ENCODE measurements around the gene CELSR1.

The CELSR1 gene, protein sequence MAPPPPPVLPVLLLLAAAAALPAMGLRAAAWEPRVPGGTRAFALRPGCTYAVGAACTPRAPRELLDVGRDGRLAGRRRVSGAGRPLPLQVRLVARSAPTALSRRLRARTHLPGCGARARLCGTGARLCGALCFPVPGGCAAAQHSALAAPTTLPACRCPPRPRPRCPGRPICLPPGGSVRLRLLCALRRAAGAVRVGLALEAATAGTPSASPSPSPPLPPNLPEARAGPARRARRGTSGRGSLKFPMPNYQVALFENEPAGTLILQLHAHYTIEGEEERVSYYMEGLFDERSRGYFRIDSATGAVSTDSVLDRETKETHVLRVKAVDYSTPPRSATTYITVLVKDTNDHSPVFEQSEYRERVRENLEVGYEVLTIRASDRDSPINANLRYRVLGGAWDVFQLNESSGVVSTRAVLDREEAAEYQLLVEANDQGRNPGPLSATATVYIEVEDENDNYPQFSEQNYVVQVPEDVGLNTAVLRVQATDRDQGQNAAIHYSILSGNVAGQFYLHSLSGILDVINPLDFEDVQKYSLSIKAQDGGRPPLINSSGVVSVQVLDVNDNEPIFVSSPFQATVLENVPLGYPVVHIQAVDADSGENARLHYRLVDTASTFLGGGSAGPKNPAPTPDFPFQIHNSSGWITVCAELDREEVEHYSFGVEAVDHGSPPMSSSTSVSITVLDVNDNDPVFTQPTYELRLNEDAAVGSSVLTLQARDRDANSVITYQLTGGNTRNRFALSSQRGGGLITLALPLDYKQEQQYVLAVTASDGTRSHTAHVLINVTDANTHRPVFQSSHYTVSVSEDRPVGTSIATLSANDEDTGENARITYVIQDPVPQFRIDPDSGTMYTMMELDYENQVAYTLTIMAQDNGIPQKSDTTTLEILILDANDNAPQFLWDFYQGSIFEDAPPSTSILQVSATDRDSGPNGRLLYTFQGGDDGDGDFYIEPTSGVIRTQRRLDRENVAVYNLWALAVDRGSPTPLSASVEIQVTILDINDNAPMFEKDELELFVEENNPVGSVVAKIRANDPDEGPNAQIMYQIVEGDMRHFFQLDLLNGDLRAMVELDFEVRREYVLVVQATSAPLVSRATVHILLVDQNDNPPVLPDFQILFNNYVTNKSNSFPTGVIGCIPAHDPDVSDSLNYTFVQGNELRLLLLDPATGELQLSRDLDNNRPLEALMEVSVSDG (N-terminal part only)

DNA sequence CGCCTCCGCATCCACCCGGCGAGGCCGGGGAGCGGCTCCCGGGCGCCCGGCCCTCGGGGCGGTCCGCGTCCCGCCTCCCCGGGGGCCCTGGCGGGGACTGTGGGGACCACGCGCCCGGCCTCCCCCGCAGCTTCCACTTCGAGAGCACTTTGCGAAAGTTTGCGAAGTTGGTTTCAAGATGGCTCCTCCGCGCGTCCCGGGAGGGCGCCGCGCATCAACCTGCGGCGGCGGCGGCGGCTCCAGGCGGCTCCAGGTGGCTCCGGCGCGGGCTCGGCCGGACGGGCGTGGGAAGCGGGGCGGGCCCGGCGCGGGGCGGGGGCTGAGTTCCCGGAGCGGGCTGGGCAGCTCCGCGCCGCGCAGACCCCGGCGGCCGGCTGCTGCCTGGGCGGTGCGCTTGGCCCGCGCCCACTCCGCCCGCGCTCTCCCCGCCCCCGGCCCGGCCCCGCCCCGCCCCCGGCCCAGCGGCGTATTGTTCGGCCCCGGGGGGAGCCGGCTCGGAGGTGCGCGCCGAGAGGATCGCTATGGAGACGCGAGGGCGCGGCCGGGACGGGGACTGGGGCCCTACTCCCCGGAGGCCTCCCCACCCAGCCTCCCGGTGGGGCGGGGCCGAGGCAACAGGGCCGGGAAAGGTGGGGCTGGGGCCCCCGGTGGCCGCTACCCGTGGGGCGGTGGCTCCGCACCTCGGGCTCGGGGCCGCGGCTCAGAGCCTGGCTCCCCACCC, at the start of gene CELSR1:
Gene CELSR1, minus strand, starts transcription at position 396 of the 721 bp plus-strand sequence. CDS start 450 bp downstream, outside the sequence.
- DNase-seq (ENCODE audit: low read depth) = peak; percentile 34

DNA sequence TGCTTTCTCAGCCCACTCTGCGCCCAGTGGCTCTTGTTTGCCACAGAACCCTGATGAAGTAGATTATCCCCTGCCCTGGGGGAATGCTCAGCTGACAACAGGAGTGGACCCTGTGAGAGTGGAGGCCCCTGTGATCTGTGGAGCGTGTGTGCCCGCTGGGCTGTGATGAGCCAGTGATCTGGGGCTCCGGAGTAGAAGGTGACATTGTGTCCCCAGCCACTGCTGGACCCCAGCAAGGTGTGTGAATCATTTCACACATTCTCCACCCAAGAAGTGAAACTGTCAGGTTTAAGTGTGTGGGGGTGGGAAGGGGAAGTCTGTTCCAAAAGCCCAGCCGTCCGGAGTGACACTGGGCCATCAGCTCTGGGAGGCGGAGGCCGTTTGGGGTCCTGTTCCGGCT, 49.6 kb upstream of the CELSR1 start:
- no peak for DNase-seq (ENCODE audit: low read depth)

DNA sequence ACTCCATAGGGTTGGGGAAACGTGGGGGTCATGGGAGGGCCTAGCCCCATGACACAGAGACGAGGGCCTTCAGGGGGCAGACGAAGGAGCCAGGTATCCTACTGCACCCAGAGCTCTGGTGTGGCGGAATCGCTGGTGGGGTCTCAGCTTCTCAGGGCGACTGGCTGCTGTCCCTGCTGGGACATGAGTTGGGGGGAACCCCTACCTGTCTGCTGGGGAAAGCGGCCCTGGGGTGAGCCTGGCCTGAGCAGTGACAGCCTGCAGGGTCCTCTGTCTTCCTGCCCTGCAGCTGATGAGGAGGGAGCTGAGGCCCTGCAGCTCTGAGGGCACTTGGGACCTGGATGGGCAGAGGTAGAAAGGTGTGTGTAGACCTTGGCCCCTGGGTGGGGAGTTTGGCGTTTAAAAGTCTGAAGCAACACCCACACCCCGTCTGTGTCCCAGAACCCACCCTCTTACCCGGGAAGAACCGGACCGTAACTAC, 49.2 kb upstream of the CELSR1 start:
- DNase-seq (ENCODE audit: low read depth) = no peak

DNA sequence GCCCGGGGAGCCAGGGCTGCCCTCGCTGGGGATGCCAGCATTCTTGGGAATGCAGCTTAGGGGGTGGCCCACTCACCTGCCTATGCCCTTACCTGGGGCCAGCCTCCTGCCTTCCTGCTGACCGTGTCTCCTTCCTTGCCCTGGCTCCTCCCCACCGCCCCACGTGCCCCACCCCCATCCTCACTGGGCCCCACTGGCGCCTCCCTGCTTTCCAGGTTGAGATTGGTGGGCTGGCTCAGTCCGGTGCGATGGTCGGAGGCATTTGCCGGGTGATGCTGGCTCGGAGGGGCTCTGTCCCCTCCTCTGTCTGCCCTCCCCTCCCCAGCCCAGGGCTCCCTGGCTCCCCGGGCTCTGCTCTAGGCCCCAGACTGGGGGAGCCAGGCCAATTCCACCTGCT, 48.7 kb upstream of the CELSR1 start:
- no peak for DNase-seq (ENCODE audit: low read depth)

DNA sequence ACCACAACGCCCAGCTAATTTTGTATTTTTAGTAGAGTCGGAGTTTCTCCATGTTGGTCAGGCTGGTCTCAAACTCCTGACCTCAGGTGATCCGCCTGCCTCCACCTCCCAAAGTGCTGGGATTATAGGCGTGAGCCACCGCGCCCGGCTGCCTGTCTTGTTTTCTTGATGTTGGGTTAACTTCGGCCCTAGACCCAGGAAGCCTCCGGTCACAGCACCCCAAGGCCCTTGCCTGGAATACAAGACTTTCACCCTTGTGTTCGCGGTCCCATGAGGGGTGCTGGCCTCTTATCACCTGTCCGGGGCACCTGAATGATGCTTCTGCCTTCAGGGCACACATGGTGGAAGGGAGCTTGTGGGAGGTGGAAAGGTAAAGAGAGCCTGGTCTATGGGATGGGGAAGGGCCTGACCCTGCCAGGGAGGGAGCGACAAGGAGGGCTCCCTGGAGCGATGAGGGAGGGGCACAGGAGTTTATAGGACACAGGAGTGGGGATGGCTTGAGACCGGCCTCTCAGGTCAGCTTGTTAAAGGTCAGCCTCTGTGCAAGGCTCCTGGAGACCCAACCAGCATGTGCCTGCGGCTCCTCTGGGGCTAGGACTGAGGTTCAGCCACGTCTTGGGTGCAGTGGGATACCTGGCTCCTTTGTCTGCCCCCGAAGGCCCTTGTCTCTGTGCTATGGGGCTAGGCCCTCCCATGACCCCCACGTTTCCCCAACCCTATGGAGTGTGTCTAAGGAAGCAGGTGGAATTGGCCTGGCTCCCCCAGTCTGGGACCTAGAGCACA, 48.1 kb upstream of the CELSR1 start:
- DNase-seq (ENCODE audit: low read depth) = no peak

DNA sequence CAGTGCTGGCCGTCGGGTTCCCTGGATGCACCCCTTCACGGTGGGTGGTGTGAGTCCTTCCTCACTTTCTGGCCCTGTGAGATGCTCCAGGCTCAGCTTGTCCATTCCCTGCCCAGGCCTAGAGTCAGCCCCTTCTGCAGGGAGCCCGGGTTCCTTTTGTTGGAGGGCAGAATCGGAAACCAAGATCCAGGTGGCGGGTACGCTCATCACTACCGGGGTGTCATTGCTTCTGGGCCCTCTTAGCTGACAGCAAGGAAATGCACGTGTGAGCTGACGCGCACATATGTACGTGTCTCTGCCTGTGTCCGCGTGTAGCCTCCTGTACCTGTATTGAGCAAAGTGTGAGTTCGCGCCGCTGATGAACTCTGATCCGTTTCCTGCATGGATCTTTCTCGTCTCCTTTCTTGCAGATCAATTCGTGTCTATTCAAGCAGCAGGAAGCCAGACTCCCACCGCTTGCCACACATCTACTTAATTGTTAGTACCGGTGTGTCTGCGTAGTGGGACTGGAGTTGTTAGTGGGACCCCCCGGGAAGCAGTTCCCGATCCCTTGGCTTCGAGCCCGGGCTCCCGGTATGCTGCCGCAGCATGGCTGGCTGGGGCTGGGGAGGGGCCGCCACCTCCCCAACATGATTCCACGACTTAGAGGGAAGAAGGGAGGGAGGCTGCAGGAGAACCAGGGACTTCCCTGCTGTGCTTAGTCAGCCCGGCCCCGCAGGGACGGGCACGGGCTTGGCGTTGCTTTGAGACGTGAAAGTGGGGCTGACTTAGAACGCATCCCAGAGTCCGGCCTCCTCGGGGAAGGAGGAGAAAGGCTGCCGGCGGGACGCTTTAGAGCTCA, 46.9 kb upstream of the CELSR1 start:
- peak; percentile 40 for DNase-seq (ENCODE audit: low read depth)

DNA sequence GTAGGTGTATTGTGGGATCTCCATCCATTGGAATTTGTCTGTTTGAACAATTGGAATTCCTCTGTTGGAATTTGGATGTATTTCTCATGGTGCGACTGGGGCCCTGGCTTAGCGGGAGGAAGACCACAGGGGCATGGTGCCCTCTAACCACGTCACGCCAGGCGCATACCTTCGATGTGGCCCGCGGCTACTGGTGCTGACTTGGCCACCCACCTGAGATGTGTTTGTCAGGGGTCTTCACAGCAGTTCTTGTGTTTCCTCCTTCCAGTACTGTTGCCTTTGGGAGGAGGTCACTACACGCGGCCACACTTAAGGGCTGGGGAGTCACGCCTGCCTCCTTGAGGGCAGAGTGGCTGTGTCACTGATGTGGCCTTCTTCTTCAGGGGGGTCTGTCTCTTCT, 46.2 kb upstream of the CELSR1 start:
- no peak for DNase-seq (ENCODE audit: low read depth)

DNA sequence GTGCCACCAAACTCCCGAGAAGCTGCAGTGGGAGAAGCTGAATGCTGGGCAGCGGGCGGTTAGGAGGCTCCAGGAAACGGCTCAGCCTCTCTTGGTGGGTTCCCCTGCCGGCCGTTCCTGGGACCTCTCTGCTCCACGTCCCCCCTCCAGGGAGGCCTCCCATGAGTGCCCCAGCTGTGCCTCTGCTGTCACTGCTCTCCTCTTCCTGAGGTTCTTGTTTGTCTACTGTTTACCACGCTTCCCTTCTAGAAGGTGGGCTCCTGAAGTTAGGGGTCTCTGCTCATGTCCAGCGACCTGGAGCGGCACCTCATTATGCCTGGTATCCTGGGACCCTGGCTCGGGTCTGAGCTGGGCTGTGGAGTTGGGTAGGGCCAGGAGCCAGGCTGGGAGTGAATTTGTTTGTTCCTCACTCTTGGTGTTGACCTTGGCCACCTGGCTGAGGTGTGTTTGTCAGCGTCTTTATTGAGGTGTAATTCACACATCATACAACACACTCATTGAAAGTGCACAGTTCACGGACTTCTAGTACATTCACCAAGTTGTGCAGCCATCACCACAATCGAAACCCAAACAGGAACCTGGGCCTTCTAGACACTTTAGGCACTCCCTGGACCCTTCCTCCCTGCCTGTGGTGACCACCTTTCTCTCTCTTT, 45.0 kb upstream of the CELSR1 start:
- DNase-seq (ENCODE audit: low read depth) = no peak

DNA sequence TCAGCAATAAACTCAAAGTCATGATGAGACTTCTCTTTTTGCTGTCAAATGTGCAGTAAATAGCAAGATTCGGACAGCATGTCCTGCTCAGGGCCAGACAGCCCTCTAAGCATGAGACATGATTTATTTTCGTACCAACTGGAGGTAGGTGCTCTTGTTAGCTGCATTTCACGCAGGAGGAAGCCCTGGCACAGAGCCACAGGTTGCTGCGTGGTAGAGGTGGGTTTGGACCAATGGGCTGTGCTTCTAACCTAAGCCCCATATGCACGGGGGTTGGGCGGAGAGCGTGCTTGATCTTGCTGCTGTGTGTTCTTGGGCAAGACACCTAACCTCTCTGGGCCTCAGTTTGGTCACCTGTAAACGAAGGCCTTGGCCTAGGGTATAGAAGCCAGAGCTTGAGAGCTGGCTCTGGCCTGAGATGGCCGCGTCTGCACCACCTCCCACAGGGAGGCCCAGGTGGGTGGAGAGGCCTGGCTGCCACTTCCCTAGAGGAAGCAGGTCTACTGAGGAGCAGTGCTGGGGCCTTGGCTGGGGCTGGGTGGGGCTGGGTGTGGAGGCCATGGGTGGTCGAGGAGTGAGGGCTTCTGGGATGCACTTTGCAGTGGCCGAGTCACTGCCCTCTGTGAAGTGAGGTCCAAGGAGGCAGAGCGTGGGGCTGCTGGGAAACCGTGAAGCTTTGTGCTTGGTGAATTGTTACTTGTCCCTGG, 44.3 kb upstream of the CELSR1 start:
- DNase-seq (ENCODE audit: low read depth) = no peak

DNA sequence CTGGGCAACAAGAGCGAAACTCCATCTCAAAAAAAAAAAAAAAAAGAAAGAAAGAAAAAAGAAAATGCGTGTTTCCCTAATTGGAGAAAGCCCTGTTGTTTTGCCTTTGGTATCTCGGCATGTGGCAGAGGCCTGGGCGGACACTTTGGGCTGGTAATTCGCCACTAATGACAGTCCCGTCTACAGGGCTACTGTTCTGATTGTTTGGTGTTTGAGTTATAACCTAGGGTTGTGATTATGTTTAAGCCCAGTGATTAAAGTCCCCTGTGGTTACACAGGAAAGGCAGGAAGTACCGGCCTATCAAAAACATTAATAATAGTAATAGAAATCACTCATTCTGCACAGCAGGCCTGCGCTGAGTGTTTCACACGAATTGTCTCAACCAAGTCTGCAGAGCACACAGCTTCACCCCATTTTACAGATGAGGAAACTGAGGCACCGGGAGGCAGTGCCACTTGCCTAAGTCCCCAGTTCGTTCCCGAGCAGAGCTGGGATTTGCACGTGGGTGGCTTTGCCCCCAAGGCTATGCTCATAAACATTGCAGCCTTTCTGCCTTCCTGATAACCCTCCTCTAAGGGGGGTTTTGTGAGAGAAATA, 43.6 kb upstream of the CELSR1 start:
- no peak for DNase-seq (ENCODE audit: low read depth)

DNA sequence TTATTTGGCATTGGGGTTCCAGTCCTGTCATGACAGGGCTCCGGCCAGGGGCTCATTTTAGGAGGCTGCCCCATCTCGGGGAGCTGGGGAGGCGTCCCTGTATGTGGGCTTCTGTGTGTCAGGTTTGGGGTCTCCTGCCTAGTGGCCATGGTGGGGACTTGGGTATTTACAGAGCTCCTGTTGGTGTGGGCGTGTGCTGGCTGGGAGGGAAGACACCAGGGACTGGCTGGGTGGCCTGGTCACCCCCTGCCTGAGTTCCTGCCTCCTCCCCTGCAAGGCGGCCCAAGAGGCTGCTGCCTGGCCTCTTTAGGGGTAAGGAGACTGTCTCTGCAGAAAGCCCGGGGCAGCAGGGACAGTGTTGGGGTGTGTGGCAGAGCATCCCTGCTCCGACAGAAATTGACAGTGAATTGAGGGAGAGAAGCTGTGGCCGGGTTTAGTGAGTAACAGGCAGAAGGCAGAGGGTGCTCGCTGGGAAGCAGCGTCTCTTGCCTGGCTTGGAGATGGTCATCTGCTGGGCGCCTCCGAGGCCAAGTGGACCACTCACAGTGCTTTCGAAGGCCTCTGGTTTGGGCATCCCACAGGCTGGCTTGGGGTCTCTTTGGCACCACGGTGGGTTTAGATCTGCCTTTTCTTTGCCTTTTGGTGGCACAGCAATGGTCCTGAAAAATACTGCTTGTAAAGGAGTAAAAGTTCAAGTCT, 42.5 kb upstream of the CELSR1 start:
- DNase-seq (ENCODE audit: low read depth) = no peak

DNA sequence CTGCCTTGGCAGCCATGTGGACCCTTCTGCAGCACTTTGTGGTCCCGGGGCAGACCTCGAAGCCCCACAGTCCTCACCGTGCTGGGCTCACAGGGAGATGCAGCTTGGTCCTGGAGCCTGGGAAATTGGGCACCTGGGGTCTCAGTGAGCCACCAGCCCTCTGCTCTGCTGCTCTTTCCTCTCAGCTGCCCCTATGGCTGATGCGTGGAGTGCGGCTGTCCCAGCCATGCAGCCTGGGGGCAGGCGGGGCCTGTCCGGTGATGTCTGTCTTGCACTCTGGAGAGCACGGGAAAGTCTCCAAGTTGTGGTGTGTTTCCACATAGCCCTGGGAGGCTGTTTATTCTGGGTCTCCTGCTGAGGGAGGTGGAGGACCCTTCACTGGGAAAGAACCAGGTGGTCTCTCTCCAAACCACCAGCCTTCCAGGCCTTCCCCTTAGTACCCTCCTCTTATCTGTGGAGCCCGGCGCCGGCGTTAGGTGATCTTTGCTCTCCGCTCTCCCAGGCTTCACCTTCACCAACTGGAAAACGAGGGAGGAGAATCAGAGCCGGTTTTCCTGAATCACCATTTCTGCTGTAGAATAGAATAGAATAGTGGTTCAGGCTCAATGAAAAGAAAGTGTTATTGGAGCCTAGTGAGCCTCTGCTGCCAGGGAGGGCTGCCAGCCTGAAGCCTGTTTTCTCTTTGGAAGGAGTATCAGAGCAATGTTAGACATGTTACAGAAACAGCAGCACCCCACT, 41.6 kb upstream of the CELSR1 start:
- DNase-seq (ENCODE audit: low read depth) = peak; percentile 22

DNA sequence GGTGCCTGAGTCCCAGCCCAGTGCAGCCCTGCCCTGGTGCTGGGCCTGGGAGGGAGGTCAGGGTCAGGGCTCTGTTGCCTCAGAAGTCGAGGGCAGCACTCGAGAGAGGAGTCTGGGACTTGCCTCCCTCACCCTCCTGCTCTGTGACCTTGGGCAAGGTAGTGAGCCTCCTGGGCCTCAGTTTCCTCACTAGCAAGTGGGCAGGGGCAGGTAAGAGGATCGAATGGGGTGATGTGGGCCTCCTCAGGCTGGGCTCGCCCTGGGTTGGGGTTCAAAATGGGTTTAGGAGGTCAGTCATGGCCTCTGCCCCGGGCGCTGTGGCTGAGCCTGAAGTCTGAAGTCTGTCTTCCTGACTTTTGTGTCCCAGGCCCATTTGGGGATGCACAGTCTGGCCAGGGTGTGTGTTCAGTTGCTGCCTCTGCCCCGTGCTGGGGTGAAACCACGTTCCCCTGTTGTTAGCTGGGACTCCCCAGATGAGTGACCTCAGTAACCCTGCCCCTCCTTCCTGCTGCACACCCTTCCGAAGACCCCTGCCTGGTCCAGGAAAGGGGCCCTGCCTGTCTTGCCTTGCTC, 40.9 kb upstream of the CELSR1 start:
- DNase-seq (ENCODE audit: low read depth) = no peak

DNA sequence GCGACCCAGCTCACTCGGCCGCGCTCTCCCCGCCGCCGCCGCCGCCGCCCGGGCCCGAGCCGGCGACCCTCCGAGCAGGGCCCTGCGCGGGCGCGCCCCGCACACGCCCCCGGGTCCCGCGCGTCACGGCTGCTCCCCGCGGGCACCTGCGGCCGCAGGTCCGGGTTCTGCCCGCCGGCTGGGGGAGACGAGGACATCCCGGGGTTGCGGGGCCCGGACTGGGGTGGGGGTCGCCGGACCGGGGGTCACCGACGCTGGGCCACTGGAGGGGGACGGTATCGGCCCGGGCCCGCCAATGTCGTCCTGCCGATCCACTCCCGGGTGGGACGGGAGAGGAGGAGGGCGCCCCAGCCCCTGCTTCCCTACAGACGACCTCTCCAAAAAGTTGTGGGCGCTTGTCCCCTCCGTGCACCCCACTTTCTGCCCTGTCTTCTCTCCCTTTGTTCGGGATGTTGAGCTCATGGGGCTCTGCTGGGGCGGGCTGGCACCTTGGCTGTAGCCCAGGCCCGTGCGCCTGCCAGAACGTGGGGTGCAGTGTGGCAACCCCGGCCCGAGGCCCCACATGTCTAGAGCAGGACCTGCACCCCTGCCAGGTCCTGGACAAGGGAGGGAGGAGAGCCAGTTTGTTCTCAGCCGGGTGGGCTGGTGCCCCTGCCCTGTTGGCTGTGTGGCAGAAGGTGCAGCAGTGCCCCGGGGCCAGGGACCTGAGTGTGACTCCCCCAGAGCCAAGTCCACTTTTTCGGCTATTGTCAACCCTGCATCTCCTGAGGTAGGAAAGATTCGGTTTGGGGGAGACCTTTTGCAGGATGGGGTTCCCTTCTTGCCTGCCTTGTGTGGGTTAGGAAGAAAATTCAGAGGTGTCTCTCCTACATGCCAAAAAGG, 40.2 kb upstream of the CELSR1 start:
- no peak for DNase-seq (ENCODE audit: low read depth)

DNA sequence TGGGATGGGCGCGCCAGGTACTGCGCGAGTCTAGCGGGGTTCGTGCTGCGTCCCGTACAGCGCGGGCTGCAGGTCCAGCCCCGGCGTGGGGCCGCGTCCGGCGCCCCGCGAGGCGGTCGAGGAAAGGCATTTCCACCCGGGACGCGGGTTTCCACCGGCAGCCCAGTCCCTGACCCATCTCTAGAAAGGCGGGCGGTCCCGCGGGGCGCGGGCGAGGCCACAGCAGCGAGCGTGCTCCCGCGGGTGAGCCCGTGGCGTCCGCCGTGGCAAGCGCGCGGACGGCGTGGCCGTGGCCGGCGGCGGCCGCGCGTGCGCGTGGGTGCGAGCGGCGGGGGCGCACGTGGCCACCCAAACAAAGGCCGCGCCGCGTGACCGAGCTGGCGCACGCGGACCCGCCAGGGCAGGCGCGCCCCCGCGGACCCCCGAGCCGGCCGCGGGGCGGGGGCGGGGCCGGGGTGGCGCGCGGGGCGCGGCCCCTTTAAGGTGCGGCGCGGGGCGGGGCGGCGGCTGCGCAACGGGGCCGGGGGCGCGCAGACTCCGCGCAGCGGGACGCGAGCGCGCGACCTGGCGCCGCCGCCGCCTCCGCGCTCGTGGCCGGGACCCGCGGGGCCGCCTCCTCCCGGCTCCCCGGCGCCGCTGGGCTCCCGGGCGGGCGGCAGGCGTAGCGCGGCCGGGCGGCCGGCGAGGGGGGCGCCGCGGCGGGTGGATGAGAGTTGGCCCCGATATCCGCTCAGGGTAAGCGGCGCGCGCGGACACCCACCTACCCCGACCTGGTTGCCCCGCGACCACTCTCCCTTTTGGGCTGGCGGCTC, 39.3 kb upstream of the CELSR1 start:
- peak; percentile 56 for DNase-seq (ENCODE audit: low read depth)

All from EH (cell line).